ENCODE results near the gene ESAM.
A peak's percentile ranks its signal among the peaks of the same experiment; 100 is the strongest.
"Not testable (repeated sequence)": the region's sequence is repeated elsewhere in the genome, so short reads cannot be mapped to it uniquely, and the experiment has no call there.

The ESAM gene

DNA sequence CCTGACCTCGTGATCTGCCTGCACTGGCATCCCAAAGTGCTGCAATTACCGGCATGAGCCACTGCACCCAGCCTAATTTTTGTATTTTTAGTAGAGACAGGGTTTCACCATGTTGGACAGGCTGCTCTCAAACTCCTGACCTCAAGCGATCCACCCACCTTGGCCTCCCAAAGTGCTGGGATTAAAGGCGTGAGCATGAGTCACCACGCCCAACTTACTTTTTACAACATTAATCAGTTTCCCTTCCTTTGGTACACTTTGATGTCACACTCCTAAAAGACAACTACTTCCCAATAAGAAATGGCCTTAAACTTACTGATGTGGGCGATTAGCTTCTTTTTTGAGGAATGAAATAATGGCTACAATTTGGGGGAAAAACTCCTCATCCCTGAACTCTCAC lies 8.9 kb upstream of the ESAM start:
- DNase-seq (ENCODE audit: low read depth in 2 of 2) = not testable (repeated sequence)

DNA sequence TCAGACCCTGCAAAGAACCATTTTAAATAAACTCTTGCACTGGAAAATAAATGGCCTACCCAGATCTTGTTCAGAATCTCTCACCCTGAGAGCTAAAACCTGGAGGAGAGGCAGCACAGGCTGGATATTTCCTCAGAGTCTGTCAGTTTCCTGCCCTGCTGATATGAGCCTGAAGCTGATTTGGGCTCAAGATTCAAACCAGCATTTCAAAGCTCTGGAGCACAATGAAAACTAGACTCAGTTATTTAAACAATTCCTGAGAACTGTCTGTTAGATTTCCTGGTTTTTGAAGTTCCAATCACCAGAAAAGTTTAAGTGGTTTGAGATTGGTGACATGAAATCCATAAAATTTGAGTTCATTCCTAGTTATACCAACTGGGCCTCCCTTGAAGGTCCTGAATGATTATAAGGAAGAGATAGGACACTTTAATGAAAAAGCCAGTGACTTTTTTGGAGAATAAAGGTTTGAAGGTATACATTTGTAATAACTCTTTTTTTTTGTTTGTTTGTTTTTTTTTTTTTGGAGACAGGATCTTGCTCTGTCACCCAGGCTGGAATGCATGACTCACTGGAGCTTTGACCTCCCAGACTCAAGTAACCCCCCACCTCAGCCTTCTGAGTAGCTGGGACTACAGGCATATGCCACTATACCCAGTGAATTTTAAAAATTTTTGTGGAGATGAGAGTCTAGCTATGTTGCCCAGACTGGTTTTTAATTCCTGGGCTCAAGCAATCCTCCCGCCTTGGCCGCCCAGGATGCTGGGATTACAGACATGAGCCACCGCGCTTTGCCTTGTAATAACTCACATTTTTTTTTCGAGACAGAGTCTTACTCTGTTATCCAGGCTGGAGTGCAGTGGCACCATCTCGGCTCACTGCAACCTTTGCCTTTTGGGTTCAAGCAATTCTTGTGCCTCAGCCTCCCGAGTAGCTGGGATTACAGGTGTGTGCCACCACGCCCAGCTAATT lies 8.0 kb upstream of the ESAM start:
- DNase-seq (ENCODE audit: low read depth in 2 of 2) = no peak

GRCh38 chr11:124768914-124769313 lies 6.8 kb upstream of the ESAM start:
- no peak for DNase-seq (ENCODE audit: low read depth in 2 of 2)

GRCh38 chr11:124766156-124766555 lies 4.1 kb upstream of the ESAM start:
- DNase-seq (ENCODE audit: low read depth in 2 of 2) = no peak

DNA sequence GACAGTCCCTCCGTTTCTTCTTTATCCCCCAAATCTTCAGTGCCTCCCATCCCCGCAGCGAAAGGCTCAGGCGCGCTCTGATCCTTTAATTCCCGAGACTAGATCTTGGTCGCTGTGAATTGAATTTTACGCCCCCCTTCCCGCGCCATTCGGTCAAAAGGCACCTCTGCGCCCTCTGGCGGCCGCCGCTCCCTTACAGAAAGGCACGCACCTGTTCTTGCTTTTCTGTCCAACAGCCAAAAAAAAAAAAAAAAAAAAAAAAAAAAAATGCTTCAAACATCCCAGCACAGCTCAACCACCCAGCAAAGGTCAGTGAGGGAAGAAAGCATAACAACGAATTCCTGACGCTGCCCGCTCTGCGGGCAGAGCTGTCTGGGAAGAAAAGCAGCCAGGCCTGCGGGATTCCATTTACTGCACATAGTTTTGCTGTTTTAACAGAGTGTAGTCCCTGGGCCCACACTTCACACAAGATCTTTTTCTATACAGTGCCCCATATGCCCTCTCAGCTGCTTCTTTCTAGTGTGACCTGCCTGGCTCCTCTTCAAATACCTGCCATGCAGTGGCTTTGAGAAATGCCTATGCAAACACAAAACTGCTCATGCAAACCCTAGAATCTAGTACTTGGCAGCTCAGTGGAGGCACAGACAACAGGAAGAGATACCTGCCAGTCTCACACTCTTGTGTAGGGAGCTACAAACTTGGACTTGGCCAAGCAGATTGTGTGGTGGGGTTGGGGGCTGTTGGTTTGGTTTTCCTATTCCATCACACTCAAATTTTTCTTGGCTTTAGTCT lies 1.3 kb upstream of the ESAM start:
- peak; percentile 66 to 67 for DNase-seq (ENCODE audit: low read depth in 2 of 2)

DNA sequence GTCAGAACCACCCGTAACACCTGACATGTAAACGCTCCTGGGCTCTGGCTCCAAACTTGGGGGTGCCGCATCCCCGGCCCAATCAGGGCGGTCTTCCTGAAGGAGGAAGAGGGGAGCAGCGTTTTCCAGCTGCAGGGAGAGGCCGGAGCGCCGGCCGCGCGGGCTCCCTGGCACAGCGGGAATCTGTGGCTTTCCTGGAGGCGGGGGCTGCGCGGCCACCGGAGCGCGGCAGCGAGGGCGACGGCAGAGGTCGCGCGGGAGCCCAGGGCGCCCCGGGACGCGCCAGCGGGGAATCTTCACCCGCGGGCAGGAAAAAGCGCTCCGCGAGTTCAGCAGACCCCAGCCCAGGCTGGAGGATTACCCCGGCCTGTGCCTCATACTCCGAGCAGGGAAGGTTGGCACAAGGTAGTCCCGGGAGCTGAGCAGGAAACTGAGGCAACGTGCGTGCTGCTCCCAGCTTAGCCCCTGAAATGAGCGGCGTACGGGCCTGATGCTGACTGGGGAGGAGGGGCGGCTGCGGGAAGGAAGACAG lies 600 bp upstream of the ESAM start:
- no peak for DNase-seq (ENCODE audit: low read depth in 2 of 2)

DNA sequence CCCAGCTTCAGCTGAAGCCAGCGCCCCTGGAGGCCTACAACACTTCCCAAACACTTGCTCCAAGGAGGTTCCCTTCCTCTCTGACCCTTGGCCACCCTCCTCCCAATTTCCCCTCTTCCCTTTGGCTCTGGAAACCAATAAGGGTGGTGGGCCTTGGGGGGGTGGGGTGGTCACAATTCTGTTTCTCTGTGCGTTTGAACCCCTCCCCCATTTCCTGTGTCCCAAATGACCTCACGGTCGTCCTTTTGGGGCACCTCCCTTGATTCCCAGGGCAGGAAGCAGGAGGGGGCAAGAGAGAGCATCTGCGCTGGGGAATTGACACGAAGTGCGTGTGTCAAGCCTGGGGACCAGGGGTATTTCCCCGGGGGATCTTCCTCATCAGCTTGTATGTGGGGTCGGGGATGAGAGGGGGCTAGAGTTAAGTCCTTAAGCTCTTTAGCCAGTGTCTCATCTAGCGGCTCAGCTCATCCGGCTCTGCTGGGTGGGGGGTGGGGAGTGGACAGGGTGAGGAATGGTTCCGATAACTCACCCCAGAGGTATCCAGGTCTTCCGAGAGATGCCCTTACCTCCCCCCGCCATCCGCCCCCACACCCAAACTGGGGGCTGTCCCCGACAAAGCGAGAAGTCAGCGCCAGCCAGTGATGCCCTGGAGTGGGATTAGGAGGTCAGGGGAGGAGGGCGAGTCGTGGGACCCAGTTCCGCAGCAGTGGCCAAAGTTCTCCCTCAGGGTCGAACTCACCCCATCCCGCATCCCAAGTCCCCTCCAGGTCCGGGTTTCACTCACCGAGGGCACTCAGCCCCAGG lies 587 bp downstream of the ESAM start:
- no peak for DNase-seq (ENCODE audit: low read depth in 2 of 2)

GRCh38 chr11:124760806-124761205 lies 1.3 kb downstream of the ESAM start:
- DNase-seq (ENCODE audit: low read depth in 2 of 2) = no peak

DNA sequence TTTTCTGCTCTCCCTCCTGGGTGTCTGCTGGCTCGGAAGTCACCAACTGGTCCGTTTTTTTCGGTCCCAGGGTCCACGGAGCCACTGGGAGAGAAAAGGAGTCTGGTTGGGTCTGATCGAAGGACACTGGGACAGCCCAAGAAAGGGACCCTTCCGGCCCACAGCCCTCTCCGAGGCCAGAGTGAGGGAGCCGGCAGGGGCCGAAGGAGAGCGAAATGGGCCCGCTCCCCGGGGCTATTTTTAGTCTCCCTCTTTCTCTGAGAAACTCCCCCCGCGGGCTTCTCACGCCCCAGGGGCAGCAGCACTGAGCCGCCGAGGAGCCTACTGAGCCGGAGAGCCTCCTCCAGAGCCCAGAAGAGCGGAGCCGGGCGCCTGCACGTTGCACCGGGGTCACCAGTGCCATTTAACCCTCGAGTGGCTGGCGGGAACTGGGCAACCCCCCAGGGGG lies 1.9 kb downstream of the ESAM start:
- DNase-seq (ENCODE audit: low read depth in 2 of 2) = no peak

- no peak for DNase-seq (ENCODE audit: low read depth in 2 of 2)
Observed at GRCh38 chr11:124759266-124760204, 2.6 kb downstream of the ESAM start.

DNA sequence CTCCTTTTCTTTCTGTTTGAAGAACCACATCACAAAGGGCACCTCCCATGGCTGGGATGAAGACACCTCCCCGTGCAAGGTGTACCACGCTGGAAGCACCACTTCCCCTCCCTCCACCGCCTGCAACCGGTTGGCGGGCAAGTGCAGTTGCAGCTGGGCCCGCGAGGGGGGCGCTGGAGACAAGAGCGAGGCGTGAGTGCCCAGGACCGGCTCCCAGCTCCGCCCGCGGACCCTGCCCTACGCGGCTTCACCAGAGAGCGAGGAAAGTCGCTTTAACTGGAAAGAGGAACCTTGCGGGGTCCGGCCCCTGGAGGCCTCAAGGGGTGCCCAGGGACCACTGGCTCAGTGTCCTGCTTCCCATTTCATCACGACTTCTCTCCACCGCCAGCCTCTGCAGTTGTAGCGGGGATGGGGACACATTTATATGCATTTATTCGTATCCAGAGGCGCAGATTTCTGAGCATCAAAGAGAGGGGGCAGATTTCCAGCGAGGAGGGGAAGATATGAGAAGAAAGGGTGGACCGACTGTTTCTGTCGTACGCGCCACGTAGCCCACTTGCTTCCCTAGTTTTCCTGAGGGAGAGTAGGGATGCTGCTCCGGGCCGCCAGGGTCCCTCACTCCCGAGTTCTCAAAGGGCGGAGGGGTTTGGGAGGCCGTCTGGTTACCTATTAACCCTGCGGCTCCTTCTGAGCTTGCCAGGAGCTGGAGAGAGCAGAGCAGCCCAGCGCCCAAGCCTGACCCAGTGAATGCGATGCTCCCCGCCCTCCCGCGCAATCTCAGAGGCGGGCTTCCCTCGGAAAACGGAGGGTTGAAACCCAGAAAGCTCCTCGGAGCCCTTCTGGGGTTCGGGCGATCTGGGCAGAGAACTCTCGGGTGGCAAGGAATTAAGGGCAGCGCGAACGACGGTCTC lies 3.5 kb downstream of the ESAM start:
- DNase-seq (ENCODE audit: low read depth in 2 of 2) = peak; percentile 56 to 63

DNA sequence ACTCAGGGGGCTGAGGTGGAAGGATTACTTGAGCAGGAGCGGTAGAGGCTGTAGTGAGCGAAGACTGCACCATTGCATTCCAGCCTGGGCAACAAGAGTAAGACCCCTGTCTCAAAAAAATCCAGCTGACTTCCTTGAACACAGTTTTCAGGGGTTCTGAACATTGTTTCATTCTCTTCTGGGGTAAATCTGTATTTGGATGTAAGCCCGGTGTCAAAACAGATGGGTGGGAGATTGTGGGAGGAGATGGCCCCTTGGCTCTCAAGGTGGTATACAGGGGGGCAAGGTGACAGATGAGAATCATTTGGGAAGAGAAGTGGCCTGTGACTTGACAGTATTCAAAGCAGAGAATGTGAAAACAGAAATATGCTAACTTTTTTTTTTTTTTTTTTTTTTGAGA lies 4.8 kb downstream of the ESAM start:
- DNase-seq (ENCODE audit: low read depth in 2 of 2) = no peak

DNA sequence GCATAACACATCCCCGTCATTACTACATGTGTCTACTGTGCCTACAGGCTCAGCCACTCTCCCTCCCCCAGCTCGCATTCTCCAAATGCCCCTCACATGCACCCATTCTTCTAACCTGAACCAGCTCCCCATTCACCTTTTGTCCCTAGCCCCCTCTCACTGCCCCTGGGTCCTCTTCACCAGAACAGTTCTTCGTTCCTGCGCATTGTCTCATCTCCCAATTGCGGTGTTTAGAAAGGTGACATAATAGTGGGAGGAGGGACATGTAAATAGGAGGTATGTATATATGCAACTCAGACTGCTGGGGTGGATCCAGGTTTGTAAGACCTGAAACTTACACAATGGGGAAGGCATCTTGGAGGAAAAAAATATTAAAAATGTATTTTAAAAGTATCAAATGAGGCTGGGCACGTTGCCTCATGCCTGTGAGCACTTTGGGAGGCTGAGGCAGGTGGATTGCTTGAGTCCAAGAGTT lies 5.3 kb downstream of the ESAM start:
- no peak for DNase-seq (ENCODE audit: low read depth in 2 of 2)

DNA sequence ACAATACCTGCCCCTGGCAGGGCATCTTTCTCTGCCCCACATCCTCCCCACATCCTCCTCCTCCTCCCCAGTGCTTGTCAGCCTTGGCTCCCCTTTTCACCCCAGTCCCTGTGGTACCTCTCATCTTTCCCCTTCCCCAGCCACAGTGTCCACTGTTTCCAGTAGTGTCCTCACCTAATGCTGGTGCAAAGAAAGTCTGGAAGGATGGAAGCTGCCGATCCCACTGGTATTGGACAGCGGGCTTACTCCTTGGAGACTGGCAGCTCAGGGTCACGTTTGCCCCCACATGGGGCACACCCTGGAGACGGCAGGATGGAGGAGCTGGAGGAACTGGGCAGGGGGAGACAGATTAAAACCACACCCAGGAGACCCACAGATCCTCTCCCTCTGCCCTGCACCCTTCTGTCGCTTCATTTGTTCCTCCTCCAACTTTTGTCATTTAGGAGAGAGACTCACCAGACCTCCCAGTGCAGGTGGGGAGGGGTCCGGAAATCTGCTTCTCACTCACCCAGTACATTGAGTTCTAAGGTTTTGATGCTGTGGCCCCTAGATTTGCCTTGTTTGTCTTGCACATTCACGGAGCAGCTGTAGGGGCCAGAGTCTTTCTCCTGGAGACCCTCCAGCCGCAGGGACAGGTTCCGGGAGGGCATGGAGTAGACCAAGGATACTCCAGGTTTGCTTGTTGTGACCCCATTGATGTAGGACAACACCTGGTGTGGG lies 5.9 kb downstream of the ESAM start:
- no peak for DNase-seq (ENCODE audit: low read depth in 2 of 2)

GRCh38 chr11:124754710-124755109 lies 7.4 kb downstream of the ESAM start:
- no peak for DNase-seq (ENCODE audit: low read depth in 2 of 2)

DNA sequence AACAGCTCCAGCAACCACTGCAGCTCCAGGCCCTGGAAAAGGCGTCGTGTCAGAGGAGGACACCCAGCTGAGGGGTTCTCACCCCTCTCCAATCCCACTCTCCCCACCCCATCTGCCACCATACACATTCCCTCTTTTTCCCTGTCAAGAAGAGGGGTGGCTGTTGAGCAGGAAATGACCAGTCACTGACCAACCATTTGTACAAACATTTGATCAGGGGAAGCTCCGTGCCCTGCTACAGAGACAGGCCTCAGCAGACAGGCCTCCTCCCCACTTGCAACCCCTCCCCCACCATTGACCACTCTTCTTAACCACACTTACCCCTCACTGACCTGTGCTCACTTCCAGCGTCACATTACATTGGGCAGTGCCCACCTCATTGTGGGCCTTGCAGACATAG lies 7.8 kb downstream of the ESAM start:
- DNase-seq (ENCODE audit: low read depth in 2 of 2) = no peak

GRCh38 chr11:124753624-124754023 lies 8.5 kb downstream of the ESAM start:
- no peak for DNase-seq (ENCODE audit: low read depth in 2 of 2)

DNA sequence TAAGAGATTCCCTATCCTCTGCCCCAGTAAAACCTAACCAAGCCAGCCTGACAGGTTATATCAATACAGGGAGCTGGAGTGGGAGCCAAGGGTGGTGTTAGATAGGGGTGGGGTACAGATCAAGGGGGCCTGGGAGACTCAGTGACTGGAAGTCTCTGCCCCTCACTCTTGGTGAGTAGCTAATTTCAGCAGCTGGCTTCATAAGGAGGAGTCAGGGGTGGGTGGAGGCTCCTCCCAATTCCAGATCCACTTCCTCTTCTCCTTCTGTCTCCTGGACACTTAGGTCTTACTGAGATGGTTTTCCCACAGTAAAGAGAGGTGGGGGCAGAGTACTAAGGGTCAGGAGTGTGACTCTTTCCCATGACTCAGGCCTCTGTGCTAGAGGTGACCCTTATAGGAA lies 8.9 kb downstream of the ESAM start:
- no peak for DNase-seq (ENCODE audit: low read depth in 2 of 2)

Data from stimulated activated CD8-positive, alpha-beta memory T cell treated with anti-CD3 and anti-CD28 coated beads, Interleukin-15, amount 100 ng/mL, for 48 hours (primary cell).